ENCODE data around the gene COL4A1.

COL4A1 gene

GRCh38 chr13:110232756-110233155, 74.2 kb downstream of the COL4A1 start:
- no peak for DNase-seq

GRCh38 chr13:110232142-110232541, 74.8 kb downstream of the COL4A1 start:
- no peak for DNase-seq

GRCh38 chr13:110231348-110232047, 75.5 kb downstream of the COL4A1 start:
- no peak for DNase-seq

GRCh38 chr13:110230661-110231347, 76.2 kb downstream of the COL4A1 start:
- DNase-seq, result no peak

GRCh38 chr13:110229905-110230563, 76.9 kb downstream of the COL4A1 start:
- no peak for DNase-seq

GRCh38 chr13:110228936-110229904, 77.7 kb downstream of the COL4A1 start:
- DNase-seq, result no peak

GRCh38 chr13:110227864-110228643, 78.9 kb downstream of the COL4A1 start:
- DNase-seq, result no peak

- no peak for DNase-seq
Measured at GRCh38 chr13:110227416-110227815, 79.5 kb downstream of the COL4A1 start.

- DNase-seq, result no peak
Measured at GRCh38 chr13:110225609-110226574, 81.1 kb downstream of the COL4A1 start.

- DNase-seq, result no peak
Measured at GRCh38 chr13:110225003-110225402, 82.0 kb downstream of the COL4A1 start.

GRCh38 chr13:110224519-110224918, 82.4 kb downstream of the COL4A1 start:
- DNase-seq, result no peak

- no peak for DNase-seq
Measured at GRCh38 chr13:110221406-110222117, 85.4 kb downstream of the COL4A1 start.

- DNase-seq, result no peak
Measured at GRCh38 chr13:110220471-110220870, 86.5 kb downstream of the COL4A1 start.

GRCh38 chr13:110218581-110219201, 88.3 kb downstream of the COL4A1 start:
- DNase-seq, result no peak

- DNase-seq, result no peak
Measured at GRCh38 chr13:110217811-110218210, 89.1 kb downstream of the COL4A1 start.

GRCh38 chr13:110217085-110217484, 89.9 kb downstream of the COL4A1 start:
- DNase-seq, result no peak

GRCh38 chr13:110216398-110217041, 90.4 kb downstream of the COL4A1 start:
- DNase-seq, result no peak

- DNase-seq, result no peak
Measured at GRCh38 chr13:110216006-110216397, 91.0 kb downstream of the COL4A1 start.

- DNase-seq, result no peak
Measured at GRCh38 chr13:110215606-110216005, 91.4 kb downstream of the COL4A1 start.

Measured in stimulated activated CD4-positive, alpha-beta T cell treated with anti-CD3 and anti-CD28 coated beads, Interleukin-15, amount 100 ng/mL, for 24 hours (primary cell).